PC-9 (cell line): ENCODE data around the gene EIF4G3.

Experiments used
- CTCF ChIP-seq: fragments of 200-600 bp; sonication (generic); conservative IDR thresholded peaks from 2 replicates; pipeline ENCODE4 v1.6.1; 2017; ENCODE audit warnings: mixed run types, antibody characterized with exemption, mild to moderate bottlenecking, moderate library complexity
- EZH2 ChIP-seq: fragments of 200-600 bp; sonication (generic); IDR thresholded peaks from 2 replicates; pipeline ENCODE4 v1.8.0; 2017; ENCODE audit warnings: antibody characterized with exemption, low read depth

GRCh38 chr1:20870718-20871117 lies 306.0 kb downstream of the EIF4G3 start:
- TF ChIP-seq CTCF: no peak
- TF ChIP-seq EZH2: no peak
